Measurements from ENCODE around the gene ASB18. TPM values are rescaled to one million over a fixed set of nuclear protein-coding genes. Genes with fewer than 3 reads are reported as not detected.

Gene ASB18
- total and polyA plus RNA-seq, 2 of the 8 experiments (the other 6 are each of a cell fraction or from before 2014, with no cell fraction given), result not detected

DNA sequence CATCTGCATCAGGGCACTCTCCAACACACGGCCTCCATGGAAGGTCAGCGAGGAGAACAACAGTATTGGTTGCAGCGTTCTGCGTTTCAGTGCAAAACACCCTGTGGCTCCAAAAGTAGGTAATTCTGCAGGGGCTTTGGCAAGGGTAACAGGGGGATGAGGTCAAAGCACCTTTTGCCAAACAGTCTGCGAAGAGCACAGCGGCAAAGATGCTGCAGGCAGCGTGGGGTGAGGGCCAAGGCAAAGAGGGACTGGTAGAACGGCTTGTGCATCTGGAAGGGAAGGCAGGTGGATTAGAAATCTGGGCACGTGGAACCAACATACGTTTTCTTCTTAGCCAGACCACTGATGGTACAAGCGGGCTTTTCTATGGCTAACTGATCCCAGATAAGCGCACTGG lies 69.4 kb downstream of the ASB18 start:
- H3K23ac ChIP-seq (ENCODE audit: insufficient read length), result no peak overlapping the region
- H3K27ac ChIP-seq (ENCODE audit: low read depth, low read length), result no peak overlapping the region
- no peak overlapping the region for H2AK5ac ChIP-seq (ENCODE audit: low read depth, low read length)
- no peak for TF ChIP-seq PHF8 (conservative IDR thresholded peaks at IDR 0.05; ENCODE audit: low read depth, low read length)
- no peak overlapping the region for H3K9ac ChIP-seq (replicated peaks in 1 of 4; ENCODE audit: extremely low read depth in 1 of 4, low read depth in 3 of 4, low read length in 3 of 4)
- FAIRE-seq (no peak), DNase-seq (ENCODE audit: low read depth in 1 of 2, low spot score in 2 of 2) (no peak)
- CTCF ChIA-PET (ENCODE audit: partially characterized antibody), result interaction anchor here (0.6 to 2.1 kb wide), 2 partner anchors 14 to 17 kb away, joined by 3 to 14 read pairs; no protein-coding TSS in a partner anchor
- H3K4ac ChIP-seq (replicated peaks; ENCODE audit: insufficient read length, low read depth, low read length), result no peak overlapping the region
- no peak overlapping the region for H4K5ac ChIP-seq (ENCODE audit: insufficient read length, low read depth, low read length)
- no peak overlapping the region for H3K14ac ChIP-seq (ENCODE audit: insufficient read length)
- no peak overlapping the region for H2AFZ ChIP-seq (ENCODE audit: low read length)
- H4K20me1 ChIP-seq (replicated peaks in 1 of 2; ENCODE audit: control insufficient read depth in 1 of 2, insufficient read depth in 2 of 2, low read length in 2 of 2), result no peaks in the 10 kb centered on the region
- no peaks in the 10 kb centered on the region for H3K36me3 ChIP-seq (ENCODE audit: control insufficient read depth in 2 of 4, insufficient read depth in 4 of 4, low read length in 3 of 4)
- no peaks in the 10 kb centered on the region for H3K9me3 ChIP-seq (ENCODE audit: insufficient read depth in 2 of 2, low read depth in 1 of 2, low read length in 1 of 2)
- H3K18ac ChIP-seq (ENCODE audit: extremely low read depth, low read length), result no peak overlapping the region
- H4K8ac ChIP-seq (ENCODE audit: extremely low read depth, insufficient read depth, low read length), result no peak overlapping the region
- 88% methylated on average over 12 of the region's 12 CpGs; no CpG with 5 or more reads in 1 of the 2 experiments for WGBS, 2 experiments (ENCODE audit: extremely low coverage in 1 of 2, insufficient coverage in 1 of 2, insufficient read length in 1 of 2, insufficient replicate concordance in 2 of 2, low coverage in 1 of 2, low lambda C conversion rate in 2 of 2, missing lambda C conversion rate in 1 of 2)
- H3K4me3 ChIP-seq (ENCODE audit: extremely low read depth in 1 of 4, insufficient read depth in 2 of 4, low read depth in 3 of 4, low read length in 4 of 4), result no peak overlapping the region
- H3K4me2 ChIP-seq (ENCODE audit: insufficient read depth in 1 of 2, low read depth in 2 of 2, low read length in 2 of 2), result no peak overlapping the region
- no peaks in the 10 kb centered on the region for H3K23me2 ChIP-seq (ENCODE audit: low read depth, low read length)
- no peak overlapping the region for H2BK20ac ChIP-seq (ENCODE audit: low read length)
- H3K79me1 ChIP-seq (ENCODE audit: low read depth, low read length), result no peaks in the 10 kb centered on the region
- no peak overlapping the region for H2BK120ac ChIP-seq (replicated peaks; ENCODE audit: low read depth, low read length)
- no peak overlapping the region for H3K56ac ChIP-seq (replicated peaks; ENCODE audit: insufficient read length, low read depth, low read length)
- H4K91ac ChIP-seq (replicated peaks; ENCODE audit: insufficient read length, low read length), result no peak overlapping the region
- no peaks in the 10 kb centered on the region for H3K27me3 ChIP-seq (replicated peaks in 1 of 4; ENCODE audit: control insufficient read depth in 3 of 4, extremely low read depth in 1 of 4, insufficient read depth in 3 of 4, low read length in 3 of 4)
- no peak overlapping the region for H2BK5ac ChIP-seq (ENCODE audit: low read depth, low read length)
- H2BK12ac ChIP-seq (ENCODE audit: low read depth, low read length), result no peak overlapping the region
- no peaks in the 10 kb centered on the region; a peak in 1 of 7 replicates for H3K4me1 ChIP-seq (replicated peaks in 1 of 4; ENCODE audit: control insufficient read depth in 3 of 4, insufficient read depth in 4 of 4, low read length in 3 of 4)
- H2BK15ac ChIP-seq (ENCODE audit: low read length), result no peak overlapping the region
- POLR2A ChIA-PET (ENCODE audit: partially characterized antibody), result no interaction called here
- no peaks in the 10 kb centered on the region for H3K79me2 ChIP-seq (ENCODE audit: control insufficient read depth in 1 of 2, insufficient read depth in 2 of 2, low read length in 2 of 2)

All from H1 (cell line).